Colonic mucosa (tissue), 4 donors: ENCODE results near the gene DVL3. TPM values are rescaled to one million over a fixed set of nuclear protein-coding genes. Genes with fewer than 3 reads are reported as not detected.

Source experiments
- DNase-seq: peaks from one replicate; pipeline ENCODE4 v3.0.0-alpha.2; 2020
- H3K27ac ChIP-seq: fragments of 200-600 bp; one replicate; pipeline ENCODE4 v1.8.0; 2021
- H3K27me3 ChIP-seq: fragments of 200-600 bp; one replicate; pipeline ENCODE4 v1.8.0; 2021
- H3K36me3 ChIP-seq: fragments of 200-600 bp; one replicate; pipeline ENCODE4 v1.8.0; 2021
- H3K4me1 ChIP-seq: fragments of 200-600 bp; one replicate; pipeline ENCODE4 v1.8.0; 2021; ENCODE audit warnings: mild to moderate bottlenecking
- H3K4me3 ChIP-seq: fragments of 200-600 bp; one replicate; pipeline ENCODE4 v1.8.0; 2021
- H3K9ac ChIP-seq, 2 donors: one replicate each; pipeline ENCODE4 v1.7.0; 2013; ENCODE audit warnings: control low read depth in 2 of 2, low read depth in 2 of 2, low read length in 2 of 2
- H3K9me3 ChIP-seq: fragments of 200-600 bp; one replicate; pipeline ENCODE4 v1.8.0; 2021
- intact Hi-C: fragments of 100-400 bp; cut with DNase I; formaldehyde crosslinking; loops from one replicate; pipeline ENCODE4 v1.14.1; 2022
- total RNA-seq, 2 donors: library from RNA; stranded (reverse); fragmentation: NEBNext Ultra II Directional in 1 of 2; extraction: Animal tissue kit (Norgen Biotek cat#: 25700) in 1 of 2; gene quantifications; one replicate each; pipeline ENCODE4 v1.2.1, GENCODE V29; 2021
- TF ChIP-seq, protein P1 (sequence below): fragments of 200-600 bp; IDR thresholded peaks from one replicate; pipeline ENCODE4 v1.8.0; 2022; ENCODE audit warnings: antibody characterized with exemption, mild to moderate bottlenecking
- donor health status: healthy.
- donor health status: DM: no; HTN: no; CAD: no.
- donor health status: DM: no; HTN: no; CAD: no.

Gene DVL3
- total RNA-seq, 2 donors from 2014 or later, result 60.8 to 64.6 TPM

DNA sequence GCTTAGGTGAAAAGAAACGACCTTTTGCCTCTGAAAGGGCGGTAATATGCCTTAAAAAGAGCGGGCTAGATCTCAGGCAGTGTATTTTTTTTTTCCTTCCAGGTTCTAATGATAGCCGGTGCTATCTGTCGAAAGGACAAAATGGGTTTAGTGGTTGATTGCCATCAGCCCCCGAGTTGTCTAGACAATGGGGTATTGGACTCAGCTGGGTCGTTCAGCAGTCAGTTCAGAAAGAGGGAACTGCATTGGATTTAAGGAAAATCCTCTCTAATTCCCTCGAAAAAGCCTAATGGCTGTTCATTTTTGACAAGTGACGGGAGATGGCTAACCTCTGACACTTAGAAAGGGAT, 19.3 kb upstream of the DVL3 start:
- TF ChIP-seq, protein P1, sequence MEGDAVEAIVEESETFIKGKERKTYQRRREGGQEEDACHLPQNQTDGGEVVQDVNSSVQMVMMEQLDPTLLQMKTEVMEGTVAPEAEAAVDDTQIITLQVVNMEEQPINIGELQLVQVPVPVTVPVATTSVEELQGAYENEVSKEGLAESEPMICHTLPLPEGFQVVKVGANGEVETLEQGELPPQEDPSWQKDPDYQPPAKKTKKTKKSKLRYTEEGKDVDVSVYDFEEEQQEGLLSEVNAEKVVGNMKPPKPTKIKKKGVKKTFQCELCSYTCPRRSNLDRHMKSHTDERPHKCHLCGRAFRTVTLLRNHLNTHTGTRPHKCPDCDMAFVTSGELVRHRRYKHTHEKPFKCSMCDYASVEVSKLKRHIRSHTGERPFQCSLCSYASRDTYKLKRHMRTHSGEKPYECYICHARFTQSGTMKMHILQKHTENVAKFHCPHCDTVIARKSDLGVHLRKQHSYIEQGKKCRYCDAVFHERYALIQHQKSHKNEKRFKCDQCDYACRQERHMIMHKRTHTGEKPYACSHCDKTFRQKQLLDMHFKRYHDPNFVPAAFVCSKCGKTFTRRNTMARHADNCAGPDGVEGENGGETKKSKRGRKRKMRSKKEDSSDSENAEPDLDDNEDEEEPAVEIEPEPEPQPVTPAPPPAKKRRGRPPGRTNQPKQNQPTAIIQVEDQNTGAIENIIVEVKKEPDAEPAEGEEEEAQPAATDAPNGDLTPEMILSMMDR, result no peak
- DNase-seq, result no peak
- Histone ChIP-seq H3K36me3 (peaks cover 4% of the 10 kb centered on the region), H3K27me3 (no peaks in the 10 kb centered on the region), H3K4me1 (peaks cover 14% of the 10 kb centered on the region), H3K9me3 (no peaks in the 10 kb centered on the region), H3K9ac (peak overlapping the region; percentile 93 to 99), H3K4me3 (peak overlapping the region; percentile 98), H3K27ac (peak overlapping the region; percentile 90)
- intact Hi-C loops, result no loop called here

GRCh38 chr3:184140436-184140835, 14.7 kb upstream of the DVL3 start:
- Histone ChIP-seq H3K4me3 (no peak overlapping the region), H3K9ac (no peak overlapping the region), H3K36me3 (peaks cover 15% of the 10 kb centered on the region), H3K9me3 (no peaks in the 10 kb centered on the region), H3K27me3 (no peaks in the 10 kb centered on the region), H3K27ac (no peak overlapping the region), H3K4me1 (peaks cover 9% of the 10 kb centered on the region)
- TF ChIP-seq, protein P1, result no peak
- DNase-seq, result no peak
- intact Hi-C loops, result loop anchor here (5.0 kb wide), 1 partner anchor 102 kb away; no protein-coding TSS in a partner anchor

GRCh38 chr3:184142199-184142598, 13.0 kb upstream of the DVL3 start:
- Histone ChIP-seq H3K9ac (no peak overlapping the region), H3K27ac (no peak overlapping the region), H3K9me3 (no peaks in the 10 kb centered on the region), H3K27me3 (no peaks in the 10 kb centered on the region), H3K4me3 (no peak overlapping the region), H3K36me3 (peaks cover 15% of the 10 kb centered on the region), H3K4me1 (no peaks in the 10 kb centered on the region)
- intact Hi-C loops, result loop anchor here (5.0 kb wide), 1 partner anchor 100 kb away; no protein-coding TSS in a partner anchor
- TF ChIP-seq, protein P1, result no peak
- DNase-seq, result no peak

- H3K4me3 ChIP-seq, result no peak overlapping the region
- H3K9me3 ChIP-seq, result no peaks in the 10 kb centered on the region
- peaks cover 15% of the 10 kb centered on the region for H3K36me3 ChIP-seq
- intact Hi-C loops, result loop anchor here (5.0 kb wide), 1 partner anchor 99 kb away; no protein-coding TSS in a partner anchor
- TF ChIP-seq, protein P1, result no peak
- no peak overlapping the region for H3K27ac ChIP-seq
- H3K4me1 ChIP-seq, result no peaks in the 10 kb centered on the region
- DNase-seq, result no peak
- no peaks in the 10 kb centered on the region for H3K27me3 ChIP-seq
- no peak overlapping the region for H3K9ac ChIP-seq
Measured at GRCh38 chr3:184143327-184143726, 11.8 kb upstream of the DVL3 start.

DNA sequence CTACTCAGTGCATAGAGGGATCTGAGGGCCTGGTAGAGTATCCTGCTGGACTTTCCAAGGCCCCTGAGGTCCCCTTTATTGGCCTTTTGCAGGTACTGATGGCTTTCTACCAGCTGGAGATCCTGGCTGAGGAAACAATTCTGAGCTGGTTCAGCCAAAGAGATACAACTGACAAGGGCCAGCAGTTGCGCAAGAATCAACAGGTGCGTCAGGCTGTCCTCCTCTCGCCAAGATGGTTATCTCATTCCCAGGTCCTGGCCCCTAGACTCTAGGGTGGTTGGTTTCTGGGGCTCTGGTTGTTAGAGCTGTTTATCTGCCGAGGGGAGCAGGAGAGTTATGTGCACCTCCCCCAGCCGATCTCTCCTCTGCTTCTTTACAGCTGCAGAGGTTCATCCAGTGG, 10.7 kb upstream of the DVL3 start:
- Histone ChIP-seq H3K27ac (no peak overlapping the region), H3K4me3 (no peak overlapping the region), H3K9me3 (no peaks in the 10 kb centered on the region), H3K4me1 (no peaks in the 10 kb centered on the region), H3K27me3 (no peaks in the 10 kb centered on the region), H3K36me3 (peaks cover 15% of the 10 kb centered on the region), H3K9ac (no peak overlapping the region)
- no peak for DNase-seq
- TF ChIP-seq, protein P1, result no peak
- intact Hi-C loops, result loop anchor here (5.0 kb wide), 1 partner anchor 98 kb away; no protein-coding TSS in a partner anchor
